ENCODE results near the gene HES2. TPM values are rescaled to one million over a fixed set of nuclear protein-coding genes. Genes with fewer than 3 reads are reported as not detected.
A peak's percentile ranks its signal among the peaks of the same experiment; 100 is the strongest.
"Not testable (repeated sequence)": the region's sequence is repeated elsewhere in the genome, so short reads cannot be mapped to it uniquely, and the experiment has no call there.

The HES2 gene
- total RNA-seq, 1 experiment from 2014 or later = not detected

DNA sequence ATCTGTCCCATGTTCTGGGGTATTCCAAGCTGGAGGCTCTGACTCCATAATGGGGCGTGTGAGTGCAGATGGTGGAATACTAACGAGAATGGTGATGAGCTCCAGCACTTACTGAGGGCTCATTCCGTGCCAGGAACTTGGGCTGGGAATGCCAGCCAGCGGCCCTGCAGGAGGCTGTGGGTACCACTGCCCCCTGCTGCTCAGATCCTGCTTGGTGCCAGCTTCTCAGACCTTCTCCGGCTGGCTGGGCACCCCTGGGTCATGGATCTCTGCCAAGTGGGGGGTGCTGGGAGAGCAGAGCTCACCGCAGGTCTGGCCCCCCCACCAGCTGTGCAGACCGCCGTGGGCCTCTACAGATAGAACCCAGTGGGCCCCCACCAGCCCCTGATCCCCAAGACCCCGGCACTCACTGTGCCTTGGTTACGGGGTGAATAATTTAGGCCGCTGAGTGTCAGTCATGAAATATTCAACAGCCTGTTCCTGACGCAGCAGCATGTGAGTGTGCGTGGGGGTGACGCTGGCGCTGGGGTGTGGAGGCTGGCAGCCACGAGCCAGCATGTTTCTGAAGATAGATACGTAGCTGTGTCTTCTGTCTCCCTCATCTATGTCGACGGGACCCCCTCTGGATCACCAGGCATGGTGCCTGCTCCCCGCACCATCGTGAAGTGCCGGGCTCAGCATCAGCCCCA, 17.4 kb upstream of the HES2 start:
- DNase-seq (ENCODE audit: low read depth) = peak; percentile 52

DNA sequence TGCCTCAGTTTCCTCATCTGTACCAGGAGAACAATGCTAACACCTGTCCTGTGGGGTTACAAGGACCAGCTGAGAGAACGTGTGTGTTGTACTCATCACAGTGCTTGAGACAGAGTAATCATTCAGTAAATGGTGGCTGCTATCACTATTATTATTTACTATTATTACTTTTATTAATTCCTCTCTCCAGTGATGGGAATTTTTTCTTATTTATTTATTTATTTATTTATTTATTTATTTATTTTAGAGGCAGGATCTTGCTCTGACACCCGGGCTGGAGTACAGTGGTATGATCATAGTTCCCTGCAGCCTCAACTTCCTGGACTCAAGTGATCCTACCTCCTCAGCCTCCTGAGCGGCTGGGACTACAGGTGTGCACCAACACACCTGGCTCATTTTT, 16.6 kb upstream of the HES2 start:
- DNase-seq (ENCODE audit: low read depth) = not testable (repeated sequence)

DNA sequence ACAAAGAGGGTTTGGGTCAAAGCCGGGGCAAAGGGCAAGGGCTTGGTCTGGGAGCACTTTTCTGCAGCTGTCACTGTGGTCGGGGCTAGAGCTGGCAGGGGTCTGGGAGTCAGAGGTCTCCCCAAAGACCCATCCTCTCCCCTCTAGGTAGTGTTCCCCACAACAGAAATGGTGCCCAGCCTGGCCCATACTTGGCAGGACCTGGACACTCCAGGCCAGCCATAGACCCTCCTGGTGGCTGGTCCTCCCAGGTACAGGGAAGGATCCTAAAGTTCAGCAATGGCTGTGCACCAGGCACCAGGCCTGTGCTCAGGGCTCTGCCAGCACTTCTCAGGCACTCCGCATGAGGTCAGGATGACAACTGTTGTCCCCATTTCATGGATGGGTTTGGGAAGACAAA, 15.8 kb upstream of the HES2 start:
- DNase-seq (ENCODE audit: low read depth) = no peak

DNA sequence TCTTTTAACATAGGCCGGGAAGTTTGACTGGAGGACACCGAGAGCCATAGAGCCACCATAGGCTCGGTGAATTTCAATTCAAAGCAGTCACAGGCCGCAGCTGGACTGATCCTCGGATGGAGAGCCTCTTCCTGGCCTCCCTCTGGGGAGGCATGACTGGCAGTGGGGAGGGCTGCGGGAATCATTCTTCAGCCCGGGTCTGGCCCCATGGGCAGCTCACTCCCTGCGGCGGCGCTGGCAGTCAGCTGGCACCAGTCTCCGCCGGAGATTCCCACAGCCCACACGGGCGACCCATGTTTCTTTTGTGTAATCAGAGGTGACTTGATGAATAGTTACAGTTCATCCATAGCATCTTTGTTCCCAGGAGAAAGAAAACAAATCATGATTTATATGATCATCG, 15.4 kb upstream of the HES2 start:
- no peak for DNase-seq (ENCODE audit: low read depth)

DNA sequence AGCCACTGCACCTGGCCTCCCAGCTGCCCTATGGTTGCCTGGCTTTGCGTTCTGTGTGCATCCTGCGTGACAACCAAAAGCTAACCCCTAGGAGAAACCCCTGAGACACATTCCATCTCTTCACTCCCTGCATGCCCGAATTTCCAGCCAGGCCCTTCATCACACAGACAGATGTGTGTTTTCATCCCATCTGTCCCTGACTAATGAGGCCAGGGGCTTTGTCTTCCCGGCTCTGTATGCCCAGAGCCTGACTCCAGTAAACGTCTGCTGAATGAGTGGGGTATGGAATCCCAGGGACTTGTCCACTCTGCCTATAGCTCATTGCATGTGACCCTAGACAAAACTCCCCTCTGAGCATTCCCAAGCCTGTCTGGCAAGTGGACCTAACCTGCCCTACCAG, 14.5 kb upstream of the HES2 start:
- DNase-seq (ENCODE audit: low read depth) = no peak

DNA sequence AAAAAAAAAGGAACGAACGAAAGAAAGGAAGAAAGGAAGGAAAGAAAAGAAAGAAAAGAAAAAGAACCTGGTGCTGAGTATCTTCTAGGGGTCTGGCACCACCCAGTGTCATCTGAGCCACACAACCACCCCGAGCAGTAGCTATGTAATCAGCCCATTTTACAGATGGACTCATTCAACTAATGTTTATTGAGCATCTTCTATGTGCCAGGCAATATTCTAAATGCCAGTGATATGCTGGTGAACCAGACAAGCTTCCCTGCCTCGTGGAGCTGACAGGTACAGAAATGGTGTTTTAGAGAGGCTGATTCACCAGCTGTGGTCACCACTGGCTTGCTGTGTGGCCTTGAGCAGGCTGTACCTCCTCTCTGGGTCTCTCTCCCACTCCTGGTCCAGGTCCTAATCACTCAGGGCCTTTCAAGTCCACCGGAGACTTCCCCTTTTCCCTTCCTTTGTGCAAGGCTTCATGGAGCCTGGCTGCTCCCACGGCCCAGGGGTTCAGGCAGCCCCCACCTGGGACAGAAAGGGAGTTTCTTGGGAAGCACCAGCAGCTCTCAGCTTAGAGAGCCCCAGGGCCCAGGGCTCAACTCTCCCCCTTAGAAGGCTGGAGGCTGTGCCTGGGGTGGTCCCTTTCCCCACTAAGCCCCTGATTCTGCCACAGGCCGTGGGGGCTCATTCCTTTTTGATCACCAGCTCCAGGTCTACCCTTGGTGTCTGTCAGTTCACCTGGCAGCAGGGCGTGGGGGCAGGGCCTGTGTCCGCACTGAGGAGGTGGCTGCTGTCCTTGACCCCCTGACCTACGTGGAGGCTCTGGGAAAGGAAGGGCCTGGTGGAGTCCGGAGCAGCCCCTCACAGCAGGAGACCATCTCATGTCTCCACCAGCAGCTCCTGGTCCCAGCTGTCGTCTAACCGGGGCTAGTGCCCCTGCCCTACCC, 12.2 kb upstream of the HES2 start:
- DNase-seq (ENCODE audit: low read depth) = not testable (repeated sequence)

DNA sequence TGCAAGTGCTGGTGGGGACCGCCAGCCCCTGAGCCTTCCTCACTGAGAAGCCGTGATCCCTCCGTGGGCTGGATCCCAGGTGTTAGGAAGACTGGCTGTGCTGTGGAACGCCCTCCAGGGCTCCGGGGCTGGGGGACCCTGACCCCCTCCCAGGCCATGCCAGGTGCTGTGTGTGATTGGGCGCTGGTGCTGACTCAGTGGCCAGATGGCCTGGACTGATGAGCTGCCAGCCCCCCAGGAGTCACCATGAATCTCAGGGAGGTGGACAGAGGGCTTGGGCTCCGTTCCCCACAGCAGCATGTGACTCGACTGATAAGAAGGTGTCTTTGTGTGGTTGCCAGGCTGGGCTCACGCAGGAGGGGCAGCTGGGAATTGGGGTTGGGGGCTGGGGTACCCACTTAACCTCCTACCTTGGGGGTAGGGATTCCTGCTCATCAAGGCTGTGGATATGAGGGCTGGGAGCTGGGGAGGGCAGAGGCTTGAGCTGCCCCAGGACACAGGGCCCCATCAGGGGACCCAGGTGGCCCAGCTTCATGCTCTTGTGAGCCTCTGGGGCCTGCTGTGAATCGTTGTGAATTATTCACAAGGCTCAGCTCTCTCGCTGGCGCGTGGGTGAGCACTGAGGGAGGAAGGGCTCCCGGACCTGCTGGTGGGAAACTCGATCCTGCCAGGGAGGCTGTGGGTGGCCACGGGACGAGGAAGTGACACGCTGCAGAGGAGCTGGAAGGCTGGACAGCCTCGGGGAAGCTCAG, 10.1 kb upstream of the HES2 start:
- not testable (repeated sequence) for DNase-seq (ENCODE audit: low read depth)

DNA sequence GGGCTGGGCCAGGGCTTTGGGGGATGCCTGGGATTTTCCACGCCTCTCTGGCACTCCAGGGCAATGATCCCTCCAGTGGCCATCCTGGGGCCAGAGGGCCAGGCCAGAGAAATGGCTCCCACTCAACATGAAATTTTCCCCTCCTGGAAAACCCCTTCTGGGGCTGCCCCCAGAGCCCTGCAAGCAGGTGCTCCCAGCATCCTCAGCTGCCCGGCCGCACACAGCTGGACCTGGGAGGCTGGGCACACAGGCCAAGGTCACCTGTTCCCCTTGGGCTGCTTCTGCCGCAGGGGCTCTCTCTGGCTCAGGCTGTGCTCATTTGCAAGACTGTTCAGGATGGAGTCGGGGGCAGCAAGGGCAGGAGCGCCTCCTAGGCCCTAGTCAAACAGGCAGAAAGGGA, 8.7 kb upstream of the HES2 start:
- not testable (repeated sequence) for DNase-seq (ENCODE audit: low read depth)

DNA sequence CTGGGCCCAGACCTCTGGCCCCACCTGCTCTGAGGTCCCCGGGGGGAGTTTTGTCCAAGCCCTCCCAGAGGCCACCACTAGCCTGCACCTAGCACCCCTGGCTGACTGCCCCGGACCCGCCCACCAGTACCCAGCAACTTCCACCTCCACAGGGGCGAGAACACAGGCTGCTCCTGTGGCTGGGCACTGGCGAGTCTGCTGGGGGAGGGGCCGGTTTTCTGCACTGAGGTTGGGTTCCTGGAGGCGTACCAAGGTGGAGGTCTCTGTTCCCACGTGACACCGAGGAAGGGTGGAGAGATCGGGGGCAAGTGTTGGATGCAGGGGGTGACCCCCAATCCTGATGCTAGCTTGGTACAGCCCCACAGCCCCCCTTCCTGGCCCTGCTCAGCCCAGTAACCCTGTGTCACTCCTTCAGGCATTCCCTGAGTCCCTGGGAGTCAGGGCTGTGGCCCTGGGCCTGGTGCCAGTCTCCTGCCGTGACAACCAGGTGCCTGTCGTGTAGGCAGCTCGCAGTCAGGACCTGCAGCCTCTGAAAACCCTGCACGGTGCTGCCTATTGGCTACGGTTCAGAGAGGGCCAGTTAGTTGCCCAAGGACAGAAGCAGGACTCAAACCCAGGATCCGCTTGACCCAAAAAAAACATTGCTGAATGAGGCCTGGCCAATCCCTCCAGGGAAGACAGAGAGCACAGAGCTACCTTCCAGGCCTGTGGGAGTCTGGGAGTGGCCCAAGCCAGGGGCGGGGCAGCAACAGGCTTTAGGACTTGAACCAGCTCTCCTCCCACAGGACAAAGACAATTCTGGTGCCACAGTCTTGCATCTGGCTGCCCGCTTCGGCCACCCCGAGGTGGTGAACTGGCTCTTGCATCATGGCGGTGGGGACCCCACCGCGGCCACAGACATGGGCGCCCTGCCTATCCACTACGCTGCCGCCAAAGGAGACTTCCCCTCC, 8.0 kb upstream of the HES2 start:
- no peak for DNase-seq (ENCODE audit: low read depth)

DNA sequence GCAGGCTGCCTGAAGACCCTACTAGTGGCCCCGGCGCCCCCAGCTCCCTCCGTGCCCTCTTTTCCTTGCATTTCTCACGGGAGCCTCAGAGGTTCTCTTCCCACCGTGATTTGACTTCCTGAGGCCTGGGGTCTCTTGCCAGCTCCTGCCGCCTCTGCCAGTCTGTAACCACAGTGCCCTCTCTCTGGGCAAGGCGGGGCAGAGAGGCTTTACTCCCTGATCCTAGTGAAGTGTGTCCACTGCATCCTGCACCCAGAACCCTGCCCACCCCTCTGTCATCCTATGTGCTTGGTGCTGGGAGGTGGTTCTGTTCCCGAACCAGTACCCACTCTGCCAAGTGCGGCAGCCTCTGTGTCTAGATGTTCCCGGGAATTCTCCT, 7.2 kb upstream of the HES2 start:
- no peak for DNase-seq (ENCODE audit: low read depth)

DNA sequence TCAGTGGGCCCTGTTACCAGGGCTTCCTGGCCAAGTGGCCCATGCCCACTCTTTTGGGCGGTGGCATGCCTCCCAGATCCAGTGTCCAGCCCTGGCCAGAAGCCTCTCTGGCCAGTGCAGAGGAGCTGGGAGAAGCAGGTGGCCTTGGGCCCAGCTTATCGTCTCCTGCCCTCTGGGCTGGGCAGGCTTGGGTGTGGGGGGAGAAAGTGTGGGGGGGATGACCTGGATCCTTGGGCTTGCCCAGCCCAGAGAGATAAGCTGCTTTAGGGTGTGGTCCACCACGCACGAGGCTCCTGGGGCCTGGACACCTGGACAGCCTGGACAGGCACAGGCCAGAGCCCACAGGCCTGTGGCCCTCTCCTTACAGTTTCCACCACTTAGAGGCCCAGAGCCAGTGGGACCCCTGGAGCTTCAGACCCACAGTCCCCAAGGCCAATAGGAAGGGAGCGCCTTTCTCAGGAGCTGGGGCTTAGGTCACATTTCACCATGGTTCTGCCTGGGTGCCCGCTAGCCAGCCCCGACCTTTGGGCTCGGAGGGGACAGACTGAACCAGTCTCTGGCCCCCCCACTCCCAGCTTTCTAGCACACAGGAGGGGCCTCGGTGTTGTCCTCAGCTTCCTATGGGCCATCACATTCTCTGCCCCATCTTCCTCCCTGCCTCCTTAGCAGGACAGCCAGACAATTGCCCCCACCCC, 6.7 kb upstream of the HES2 start:
- no peak for DNase-seq (ENCODE audit: low read depth)

DNA sequence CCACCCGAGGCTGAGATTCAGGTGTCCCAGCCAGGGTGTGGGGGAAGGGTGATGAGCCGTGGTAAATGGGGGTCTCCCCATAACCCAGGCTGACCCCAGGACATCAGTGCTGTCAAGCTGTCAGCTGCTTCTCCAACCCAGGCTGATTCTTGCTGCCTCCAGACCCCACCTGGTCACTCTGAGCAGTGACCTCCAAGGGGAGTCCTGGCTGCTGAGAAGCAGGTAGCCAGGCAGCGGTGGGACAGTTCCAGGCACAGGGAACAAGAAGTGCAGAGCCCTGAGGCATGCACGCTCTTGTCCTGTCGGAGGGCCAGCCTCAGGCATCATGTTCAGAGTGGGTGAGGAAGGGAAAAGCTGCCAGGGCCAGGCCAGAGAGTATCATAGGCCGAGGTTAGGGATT, 5.9 kb upstream of the HES2 start:
- no peak for DNase-seq (ENCODE audit: low read depth)

DNA sequence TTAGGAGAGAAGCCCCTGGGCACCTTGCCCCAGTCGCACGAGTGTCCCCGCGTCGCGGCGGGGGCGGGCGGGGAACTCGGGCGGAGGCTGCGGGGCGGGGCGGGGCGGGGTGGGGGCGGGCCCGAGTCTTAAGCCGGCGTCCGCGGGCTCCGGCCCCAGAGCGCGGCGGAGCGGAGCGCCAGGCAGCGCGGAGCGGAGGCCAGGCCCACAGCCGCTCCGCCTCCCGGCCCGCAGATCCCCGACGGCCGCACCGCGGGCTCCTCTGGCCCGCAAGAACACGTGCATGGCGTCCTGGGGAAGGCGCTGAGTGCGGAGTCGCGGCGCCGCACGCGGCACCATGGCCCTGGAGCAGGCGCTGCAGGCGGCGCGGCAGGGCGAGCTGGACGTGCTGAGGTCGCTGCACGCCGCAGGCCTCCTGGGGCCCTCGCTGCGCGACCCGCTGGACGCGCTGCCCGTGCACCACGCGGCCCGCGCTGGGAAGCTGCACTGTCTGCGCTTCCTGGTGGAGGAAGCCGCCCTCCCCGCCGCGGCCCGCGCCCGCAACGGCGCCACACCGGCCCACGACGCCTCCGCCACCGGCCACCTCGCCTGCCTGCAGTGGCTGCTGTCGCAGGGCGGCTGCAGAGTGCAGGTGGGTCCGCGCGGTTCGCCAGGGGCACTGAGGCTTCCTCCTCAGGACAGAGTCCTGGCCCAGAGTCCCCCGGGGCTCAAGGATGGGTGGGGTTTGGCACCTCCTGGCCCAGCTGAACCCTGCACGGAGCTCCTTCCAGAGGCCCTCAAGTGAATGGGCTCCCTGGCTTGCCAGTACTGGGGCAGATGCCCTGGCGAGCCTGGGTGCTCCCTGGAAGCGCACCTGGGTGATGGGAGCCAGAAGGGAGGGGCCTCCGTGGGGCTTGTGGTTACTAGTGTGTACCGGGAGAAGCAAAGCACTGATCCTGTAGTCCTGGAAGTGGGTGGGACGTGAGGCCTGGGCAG, 5.2 kb upstream of the HES2 start, which contains the start of gene ESPN:
ESPN (plus strand) TSS at position 158 of the 975 bp plus-strand sequence; CDS start at position 338, 180 bp downstream.
- DNase-seq (ENCODE audit: low read depth) = no peak

DNA sequence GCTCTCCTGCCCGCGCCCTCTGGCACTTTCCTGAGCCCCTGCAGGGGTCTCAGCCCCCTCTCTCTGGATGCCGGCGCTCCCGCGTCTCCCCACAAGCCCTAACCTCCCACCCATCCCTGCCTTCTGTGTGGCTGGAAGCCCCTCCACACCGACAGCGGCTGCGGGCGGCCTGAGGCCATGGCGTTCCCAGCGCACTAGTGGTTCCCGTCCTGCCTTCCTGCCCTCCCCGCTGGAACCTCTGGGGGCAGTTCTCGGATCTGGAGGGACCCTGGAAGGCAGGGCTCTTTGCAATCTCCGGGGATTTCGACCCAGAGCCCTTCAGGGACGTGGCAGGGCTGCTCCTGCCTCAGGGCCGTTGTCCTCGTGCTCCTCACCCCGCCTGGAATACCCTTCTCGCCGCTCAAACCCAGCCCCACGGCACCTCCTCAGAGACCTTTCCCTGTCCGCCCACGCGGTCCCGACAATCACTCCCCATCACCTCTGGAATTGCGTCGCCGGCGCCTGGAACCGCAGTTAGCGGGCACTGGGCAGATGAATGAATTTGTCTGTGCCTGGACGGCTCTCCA, 4.4 kb upstream of the HES2 start:
- DNase-seq (ENCODE audit: low read depth) = no peak

DNA sequence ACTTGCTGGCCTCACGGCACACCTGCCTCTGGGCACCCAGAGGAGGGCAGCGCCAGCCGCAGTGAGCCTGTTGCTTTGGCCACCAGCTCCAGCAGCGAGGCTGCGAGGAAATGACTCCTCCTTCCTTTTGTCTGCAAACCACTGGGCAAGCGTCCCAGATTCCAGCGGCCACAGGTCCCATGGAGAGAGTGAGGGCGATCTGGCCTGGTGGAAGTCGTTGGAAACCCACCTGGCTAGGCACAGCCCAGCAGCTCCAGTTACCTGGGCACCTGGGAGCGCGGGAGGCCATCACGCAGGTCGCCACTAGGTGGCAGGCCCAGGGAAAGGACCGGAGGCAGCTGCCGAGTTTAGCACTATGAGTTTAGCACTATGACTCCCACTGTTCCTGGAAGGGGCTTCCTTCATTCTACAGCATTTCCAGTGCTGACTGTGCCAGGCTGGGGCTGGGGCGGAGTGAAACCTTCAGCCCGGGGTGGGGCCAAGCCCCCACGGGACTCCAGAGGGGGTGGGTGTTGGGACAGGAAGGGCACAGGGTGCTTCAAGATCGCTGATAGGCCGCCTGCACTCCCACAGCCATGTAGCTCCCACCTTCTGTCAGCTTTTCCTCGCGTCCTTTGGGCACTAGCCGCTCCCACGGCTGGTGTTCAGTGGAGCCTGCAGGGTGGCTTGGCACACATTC, 3.7 kb upstream of the HES2 start:
- no peak for DNase-seq (ENCODE audit: low read depth)

DNA sequence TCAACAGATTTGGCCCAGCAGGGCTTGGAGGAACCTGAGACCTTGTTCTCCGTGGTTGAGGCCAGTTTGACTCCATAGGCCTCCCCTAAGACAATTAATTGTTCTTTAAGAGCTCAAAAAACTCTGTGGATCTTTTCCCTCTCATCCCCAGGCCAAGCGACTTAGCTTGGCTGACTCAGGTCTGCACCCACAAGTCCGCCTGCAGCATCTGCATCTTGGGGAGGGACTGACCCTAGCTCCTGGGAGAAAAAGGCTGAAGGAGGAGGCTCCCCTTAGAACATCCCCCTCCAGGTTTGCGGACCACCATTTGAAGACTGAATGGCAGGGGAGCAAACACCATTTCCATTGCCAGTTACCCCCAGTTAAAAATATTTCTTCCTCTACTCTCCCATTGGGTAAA, 1.5 kb upstream of the HES2 start:
- no peak for DNase-seq (ENCODE audit: low read depth)

DNA sequence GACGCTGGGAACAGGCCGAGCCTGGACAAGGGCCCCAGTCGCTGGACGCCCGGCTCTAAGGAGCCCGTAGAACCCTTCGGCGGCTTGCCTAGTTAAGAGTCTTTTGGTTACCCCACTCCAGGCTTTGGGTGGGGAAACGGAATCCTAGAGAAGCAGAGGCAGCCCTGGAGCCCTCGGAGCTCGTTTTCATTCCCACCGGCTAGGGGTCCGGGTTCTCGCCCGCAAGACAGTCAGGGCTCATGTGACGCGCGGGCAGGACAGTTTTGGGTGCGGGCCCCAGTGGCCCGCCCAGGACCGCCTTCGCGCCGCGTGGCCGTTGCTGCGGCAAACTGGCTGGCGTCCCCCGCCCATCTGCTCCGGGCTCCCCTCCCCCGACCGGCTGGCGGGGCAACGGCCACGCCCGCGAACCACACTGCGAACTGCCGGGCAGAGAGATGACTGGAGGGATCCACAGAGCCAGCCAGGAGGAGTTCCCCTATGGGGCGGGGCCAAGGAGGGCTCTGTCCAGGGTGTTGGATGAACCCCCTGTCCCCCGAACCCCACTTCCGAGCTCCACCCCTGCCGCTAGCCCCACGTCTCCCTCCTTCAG, 829 bp upstream of the HES2 start:
- DNase-seq (ENCODE audit: low read depth) = no peak

DNA sequence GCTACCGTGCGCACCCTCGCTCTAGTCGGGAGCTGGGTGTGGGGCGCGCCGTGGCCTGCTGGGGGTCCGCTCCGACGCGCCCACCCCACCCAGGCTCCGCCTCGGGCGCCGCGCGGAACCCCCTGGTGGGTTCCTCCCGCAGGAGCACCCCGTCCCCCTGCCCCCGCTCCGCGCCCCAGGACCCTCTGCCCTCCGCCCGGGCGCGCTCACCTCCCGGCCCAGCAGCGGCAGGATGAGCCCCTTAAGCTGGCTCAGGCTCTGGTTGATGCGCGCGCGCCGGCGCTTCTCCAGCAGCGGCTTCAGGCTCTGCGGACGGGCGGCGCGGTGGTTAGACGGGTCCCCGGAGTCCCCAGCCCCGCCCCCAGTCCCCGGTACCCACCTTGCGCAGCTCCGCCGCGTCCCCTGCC, 319 bp downstream of the HES2 start:
- DNase-seq (ENCODE audit: low read depth) = no peak

Measured in LHCN-M2 (cell line).